ENCODE data around the gene MFSD6.
"Not testable (repeated sequence)": the region's sequence is repeated elsewhere in the genome, so short reads cannot be mapped to it uniquely, and the experiment has no call there.

Gene MFSD6

GRCh38 chr2:190505696-190506095, 97.5 kb downstream of the MFSD6 start:
- no peak for DNase-seq

GRCh38 chr2:190506666-190507065, 98.5 kb downstream of the MFSD6 start:
- no peak for DNase-seq

- DNase-seq = no peak
These were observed 99.0 kb downstream of the MFSD6 start for GRCh38 chr2:190507135-190507534.

GRCh38 chr2:190509895-190510294, 101.7 kb downstream of the MFSD6 start:
- not testable (repeated sequence) for DNase-seq

- DNase-seq = no peak
These were observed 102.9 kb downstream of the MFSD6 start for GRCh38 chr2:190511104-190511503.

- DNase-seq = no peak
These were observed 104.5 kb downstream of the MFSD6 start for GRCh38 chr2:190512539-190513095.

GRCh38 chr2:190513877-190514276, 105.7 kb downstream of the MFSD6 start:
- DNase-seq = no peak

- no peak for DNase-seq
These were observed 106.5 kb downstream of the MFSD6 start for GRCh38 chr2:190514676-190515075.

- no peak for DNase-seq
These were observed 107.5 kb downstream of the MFSD6 start for GRCh38 chr2:190515687-190516086.

- no peak for DNase-seq
These were observed 109.3 kb downstream of the MFSD6 start for GRCh38 chr2:190517468-190517867.

- no peak for DNase-seq
These were observed 112.0 kb downstream of the MFSD6 start for GRCh38 chr2:190519975-190520767.

GRCh38 chr2:190524928-190525327, 116.8 kb downstream of the MFSD6 start:
- no peak for DNase-seq

GRCh38 chr2:190526105-190526750, 118.1 kb downstream of the MFSD6 start:
- DNase-seq = no peak

- DNase-seq = no peak
These were observed 119.1 kb downstream of the MFSD6 start for GRCh38 chr2:190527214-190527613.

- DNase-seq = no peak
These were observed 119.8 kb downstream of the MFSD6 start for GRCh38 chr2:190527918-190528317.

GRCh38 chr2:190528521-190529001, 120.4 kb downstream of the MFSD6 start:
- no peak for DNase-seq

GRCh38 chr2:190529486-190530247, 121.5 kb downstream of the MFSD6 start:
- no peak for DNase-seq

GRCh38 chr2:190530248-190530900, 122.2 kb downstream of the MFSD6 start:
- DNase-seq = no peak

- no peak for DNase-seq
These were observed 124.4 kb downstream of the MFSD6 start for GRCh38 chr2:190532581-190532980.

GRCh38 chr2:190533175-190533967, 125.2 kb downstream of the MFSD6 start:
- DNase-seq = no peak

GRCh38 chr2:190533968-190534309, 125.8 kb downstream of the MFSD6 start:
- no peak for DNase-seq

Data from 8988T (cell line).